Immature natural killer cell (primary cell): Measurements from ENCODE around the gene PLCE1. TPM values are rescaled to one million over a fixed set of nuclear protein-coding genes. Genes with fewer than 3 reads are reported as not detected.
A peak's percentile ranks its signal among the peaks of the same experiment; 100 is the strongest.
"Not testable (repeated sequence)": the region's sequence is repeated elsewhere in the genome, so short reads cannot be mapped to it uniquely, and the experiment has no call there.

Experiments
- DNase-seq, 3 donors: peaks; one replicate each; pipeline ENCODE4 v3.0.0; 2022; ENCODE audit warnings: mixed read lengths in 1 of 3
- H3K27ac Mint-ChIP-seq, 6 donors: one replicate each; pipeline ENCODE4 v1.8.0; 2020; ENCODE audit warnings: mixed read lengths in 6 of 6, mild to moderate bottlenecking in 5 of 6, inconsistent platforms in 4 of 6, moderate library complexity in 3 of 6
- H3K27me3 Mint-ChIP-seq, 3 donors: one replicate each; pipeline ENCODE4 v1.8.0; 2020 to 2021; ENCODE audit warnings: low read depth in 3 of 3, mild to moderate bottlenecking in 3 of 3, mixed read lengths in 3 of 3, moderate library complexity in 3 of 3, inconsistent platforms in 1 of 3
- H3K36me3 Mint-ChIP-seq, 3 donors: one replicate each; pipeline ENCODE4 v1.8.0; 2020; ENCODE audit warnings: mixed read lengths in 3 of 3, inconsistent platforms in 2 of 3, mild to moderate bottlenecking in 2 of 3
- H3K4me1 Mint-ChIP-seq, 2 donors: one replicate each; pipeline ENCODE4 v1.8.0; 2020; ENCODE audit warnings: inconsistent platforms in 2 of 2, mild to moderate bottlenecking in 2 of 2, mixed read lengths in 2 of 2, moderate library complexity in 1 of 2
- H3K4me3 Mint-ChIP-seq, 5 donors: one replicate each; pipeline ENCODE4 v1.8.0; 2020; ENCODE audit warnings: mild to moderate bottlenecking in 5 of 5, mixed read lengths in 5 of 5, inconsistent platforms in 3 of 5, moderate library complexity in 3 of 5
- H3K9me3 Mint-ChIP-seq, 6 donors: one replicate each; pipeline ENCODE4 v1.8.0; 2020; ENCODE audit warnings: mild to moderate bottlenecking in 6 of 6, mixed read lengths in 6 of 6, inconsistent platforms in 4 of 6, moderate library complexity in 3 of 6
- polyA plus RNA-seq, 3 donors: library from polyadenylated mRNA; unstranded; fragments of 300-500 nt; fragmentation: Illumina TruSeq; gene quantifications; one replicate each; pipeline ENCODE4 v1.2.3, GENCODE V29; 2021

Gene PLCE1
- polyA plus RNA-seq = under 1 TPM in 2 of 3 donors, not detected in 1; 0.03 to 0.08 TPM

- Mint-ChIP-seq H3K36me3 (peaks cover 0 to 5% (median 5%) of the 10 kb centered on the region in 3 donors), H3K27ac (peak within 1 kb of the TSS in 1 of 6 donors; percentile 5), H3K4me3 (peak within 1 kb of the TSS in 3 of 5 donors; percentile 1 to 56 (median 21)), H3K9me3 (peaks cover 0 to 17% (median 3%) of the 10 kb centered on the region in 6 donors), H3K4me1 (peaks cover 0 to 6% of the 10 kb centered on the region in 2 donors), H3K27me3 (peaks cover 9 to 25% (median 22%) of the 10 kb centered on the region in 3 donors)
- no peak for DNase-seq
Measured at GRCh38 chr10:93993782-93994437, at the start of gene PLCE1. Gene PLCE1 (plus strand): TSS chr10:93993931. CDS start chr10:94031047, 37,116 bp downstream.

DNA sequence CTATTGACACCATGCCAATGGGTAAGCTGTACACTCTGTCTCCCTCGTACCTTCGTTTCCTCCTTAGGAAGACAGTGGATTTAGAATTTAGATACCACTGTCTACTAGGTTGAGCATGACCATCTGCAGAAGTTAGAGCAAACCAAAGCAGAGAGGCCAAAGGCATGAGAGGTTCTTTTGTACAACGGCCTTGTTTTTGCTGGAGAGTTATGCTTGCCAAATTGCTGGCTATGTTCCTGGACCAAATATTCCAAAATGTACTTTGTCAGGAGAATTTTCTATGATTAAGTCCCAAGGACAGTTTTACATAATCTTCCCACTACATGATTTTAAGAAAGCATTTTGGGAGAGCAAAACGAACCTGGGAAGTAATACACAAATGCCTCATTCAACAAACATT is 47.9 kb upstream of the PLCE1 start:
- Mint-ChIP-seq H3K27me3 (peaks cover 1 to 3% (median 2%) of the 10 kb centered on the region in 3 donors), H3K4me3 (no peak overlapping the region), H3K9me3 (peaks cover 0 to 2% (median 0%) of the 10 kb centered on the region in 6 donors), H3K27ac (no peak overlapping the region), H3K36me3 (no peaks in the 10 kb centered on the region), H3K4me1 (no peaks in the 10 kb centered on the region)
- DNase-seq = no peak

- no peaks in the 10 kb centered on the region for H3K4me1 Mint-ChIP-seq
- no peak overlapping the region for H3K27ac Mint-ChIP-seq
- DNase-seq = no peak
- H3K27me3 Mint-ChIP-seq = peaks cover 0 to 3% (median 1%) of the 10 kb centered on the region in 3 donors
- H3K9me3 Mint-ChIP-seq = peaks cover 0 to 2% (median 0%) of the 10 kb centered on the region in 6 donors
- H3K4me3 Mint-ChIP-seq = no peak overlapping the region
- H3K36me3 Mint-ChIP-seq = no peaks in the 10 kb centered on the region
Measured at GRCh38 chr10:93947055-93947454, 46.7 kb upstream of the PLCE1 start.

DNA sequence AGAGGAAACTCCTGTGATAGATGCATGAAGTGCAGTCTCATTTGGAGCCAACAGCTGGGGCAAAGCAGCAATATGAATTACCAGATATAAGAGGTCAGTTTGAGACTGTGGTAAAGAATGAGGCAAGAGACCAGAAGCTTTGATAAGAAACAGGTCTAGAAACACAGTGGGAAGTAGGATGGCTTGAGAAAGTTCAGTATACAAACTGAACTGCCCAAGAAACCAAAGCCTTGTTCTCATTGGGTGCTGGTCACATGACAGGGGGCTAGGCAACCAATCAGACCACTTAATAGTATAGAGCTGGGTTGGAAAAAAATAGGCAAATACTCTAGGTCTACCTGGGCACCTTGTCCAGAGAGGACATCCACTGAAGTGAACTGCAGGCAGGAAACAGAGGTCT is 46.2 kb upstream of the PLCE1 start:
- H3K27ac Mint-ChIP-seq = no peak overlapping the region
- no peak overlapping the region for H3K4me3 Mint-ChIP-seq
- no peak for DNase-seq
- peaks cover 0 to 2% (median 0%) of the 10 kb centered on the region in 6 donors for H3K9me3 Mint-ChIP-seq
- no peaks in the 10 kb centered on the region for H3K36me3 Mint-ChIP-seq
- H3K27me3 Mint-ChIP-seq = peaks cover 0 to 3% (median 1%) of the 10 kb centered on the region in 3 donors
- no peaks in the 10 kb centered on the region for H3K4me1 Mint-ChIP-seq

GRCh38 chr10:93951905-93952304 is 41.8 kb upstream of the PLCE1 start:
- Mint-ChIP-seq H3K9me3 (no peaks in the 10 kb centered on the region), H3K4me3 (no peak overlapping the region), H3K36me3 (no peaks in the 10 kb centered on the region), H3K27ac (no peak overlapping the region), H3K4me1 (no peaks in the 10 kb centered on the region), H3K27me3 (peaks cover 1 to 3% (median 2%) of the 10 kb centered on the region in 3 donors)
- no peak for DNase-seq

DNA sequence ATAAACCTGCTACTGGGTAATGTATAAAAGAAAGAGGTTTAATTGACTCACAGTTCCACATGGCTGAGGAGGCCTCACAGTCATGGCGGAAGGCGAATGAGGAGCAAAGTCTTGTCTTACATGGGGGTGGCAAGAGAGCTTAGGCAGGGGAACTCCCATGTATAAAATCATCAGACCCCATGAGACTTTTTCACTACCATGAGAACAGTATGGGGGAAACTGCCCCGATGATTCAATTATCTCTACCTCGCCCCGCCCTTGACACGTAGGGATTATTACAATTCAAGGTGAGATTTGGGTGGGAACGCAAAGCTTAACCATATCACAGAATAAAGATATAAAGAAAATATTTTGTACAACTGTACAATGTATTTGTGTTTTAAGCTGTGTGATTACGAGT is 39.4 kb upstream of the PLCE1 start:
- Mint-ChIP-seq H3K36me3 (no peaks in the 10 kb centered on the region), H3K4me3 (no peak overlapping the region), H3K27me3 (peaks cover 0 to 2% (median 2%) of the 10 kb centered on the region in 3 donors), H3K4me1 (no peaks in the 10 kb centered on the region), H3K9me3 (no peaks in the 10 kb centered on the region), H3K27ac (no peak overlapping the region)
- no peak for DNase-seq

- no peaks in the 10 kb centered on the region for H3K36me3 Mint-ChIP-seq
- H3K4me3 Mint-ChIP-seq = no peak overlapping the region
- H3K27ac Mint-ChIP-seq = no peak overlapping the region
- no peak for DNase-seq
- no peaks in the 10 kb centered on the region for H3K4me1 Mint-ChIP-seq
- H3K27me3 Mint-ChIP-seq = peaks cover 0 to 2% (median 2%) of the 10 kb centered on the region in 3 donors
- no peaks in the 10 kb centered on the region for H3K9me3 Mint-ChIP-seq
Measured at GRCh38 chr10:93954726-93955363, 38.9 kb upstream of the PLCE1 start.

GRCh38 chr10:93958834-93959233 is 34.9 kb upstream of the PLCE1 start:
- H3K4me1 Mint-ChIP-seq = no peaks in the 10 kb centered on the region
- H3K27me3 Mint-ChIP-seq = peaks cover 0 to 2% (median 2%) of the 10 kb centered on the region in 3 donors
- no peaks in the 10 kb centered on the region for H3K9me3 Mint-ChIP-seq
- no peak overlapping the region for H3K27ac Mint-ChIP-seq
- H3K4me3 Mint-ChIP-seq = no peak overlapping the region
- H3K36me3 Mint-ChIP-seq = no peaks in the 10 kb centered on the region
- no peak for DNase-seq

DNA sequence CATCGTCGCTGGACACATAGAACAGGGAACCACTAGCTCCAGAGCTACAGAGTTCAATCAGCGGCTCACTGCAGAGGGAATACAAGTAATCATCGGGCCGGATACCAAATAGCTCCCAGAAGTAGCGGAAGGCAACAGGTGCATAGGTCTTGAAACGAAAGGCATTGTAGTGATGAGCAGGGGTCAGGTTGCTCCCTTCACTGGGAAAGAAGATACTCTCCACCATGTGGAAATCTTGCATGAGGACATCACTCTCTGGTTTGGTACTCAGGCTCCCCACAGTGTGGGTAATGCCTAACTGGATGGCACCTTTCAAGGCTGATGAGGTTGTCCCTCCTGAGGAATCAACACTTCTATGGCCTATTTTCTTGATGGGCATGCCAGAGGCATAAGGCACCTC is 32.7 kb upstream of the PLCE1 start:
- H3K9me3 Mint-ChIP-seq, H3K36me3 Mint-ChIP-seq, H3K27me3 Mint-ChIP-seq, H3K4me3 Mint-ChIP-seq, H3K4me1 Mint-ChIP-seq, DNase-seq, H3K27ac Mint-ChIP-seq: not testable (repeated sequence)

GRCh38 chr10:93962973-93963372 is 30.8 kb upstream of the PLCE1 start:
- Mint-ChIP-seq H3K4me1 (no peaks in the 10 kb centered on the region), H3K36me3 (no peaks in the 10 kb centered on the region), H3K27me3 (peaks cover 0 to 2% (median 0%) of the 10 kb centered on the region in 3 donors), H3K27ac (no peak overlapping the region), H3K4me3 (no peak overlapping the region), H3K9me3 (no peaks in the 10 kb centered on the region)
- no peak for DNase-seq

DNA sequence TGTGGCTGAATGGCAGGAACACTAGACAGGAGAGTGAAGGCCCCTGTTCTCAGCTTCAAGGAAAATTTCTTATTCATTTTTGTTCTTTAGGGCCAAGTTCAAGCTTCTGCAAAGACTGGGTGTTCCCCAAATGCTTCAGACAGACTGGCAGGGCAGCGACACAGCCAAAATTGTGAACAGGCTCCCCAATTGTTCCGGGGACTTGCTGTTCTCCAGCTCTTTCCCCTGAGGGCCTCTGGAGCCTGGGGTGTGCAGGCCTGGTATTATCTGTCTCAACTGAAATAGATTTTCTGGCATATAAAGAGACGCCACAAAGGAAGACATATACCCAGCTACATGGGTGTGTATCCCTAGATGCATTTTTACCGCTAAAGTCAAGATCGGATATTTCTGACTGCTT is 30.3 kb upstream of the PLCE1 start:
- Mint-ChIP-seq H3K36me3 (no peaks in the 10 kb centered on the region), H3K4me3 (no peak overlapping the region), H3K4me1 (no peaks in the 10 kb centered on the region), H3K27me3 (peaks cover 0 to 2% (median 0%) of the 10 kb centered on the region in 3 donors), H3K9me3 (no peaks in the 10 kb centered on the region), H3K27ac (no peak overlapping the region)
- DNase-seq = no peak

- Mint-ChIP-seq H3K4me1 (no peaks in the 10 kb centered on the region), H3K9me3 (no peaks in the 10 kb centered on the region), H3K4me3 (no peak overlapping the region), H3K27me3 (no peaks in the 10 kb centered on the region), H3K36me3 (no peaks in the 10 kb centered on the region), H3K27ac (no peak overlapping the region)
- no peak for DNase-seq
Measured at GRCh38 chr10:93965911-93966310, 27.8 kb upstream of the PLCE1 start.

DNA sequence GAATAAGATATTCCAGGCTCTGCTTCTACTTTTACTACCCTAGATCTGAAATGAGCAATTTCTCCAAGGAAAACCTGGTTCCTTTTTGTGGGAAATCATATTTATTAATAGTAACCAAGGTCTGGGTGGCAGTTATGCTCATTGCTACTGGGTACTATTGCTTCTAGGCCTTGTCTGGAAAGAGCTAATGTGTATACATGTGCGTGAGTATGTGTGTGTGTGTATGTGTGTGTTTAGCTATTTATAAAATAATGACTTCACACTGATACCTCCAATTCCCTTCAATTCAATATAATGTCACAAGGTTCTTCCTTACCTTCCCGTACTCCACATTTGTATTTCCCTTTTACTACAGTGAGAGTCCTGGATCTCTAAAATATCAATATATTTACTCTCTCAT is 26.0 kb upstream of the PLCE1 start:
- Mint-ChIP-seq H3K36me3 (no peaks in the 10 kb centered on the region), H3K27ac (no peak overlapping the region), H3K9me3 (no peaks in the 10 kb centered on the region), H3K4me1 (no peaks in the 10 kb centered on the region), H3K27me3 (no peaks in the 10 kb centered on the region), H3K4me3 (no peak overlapping the region)
- DNase-seq = no peak

DNA sequence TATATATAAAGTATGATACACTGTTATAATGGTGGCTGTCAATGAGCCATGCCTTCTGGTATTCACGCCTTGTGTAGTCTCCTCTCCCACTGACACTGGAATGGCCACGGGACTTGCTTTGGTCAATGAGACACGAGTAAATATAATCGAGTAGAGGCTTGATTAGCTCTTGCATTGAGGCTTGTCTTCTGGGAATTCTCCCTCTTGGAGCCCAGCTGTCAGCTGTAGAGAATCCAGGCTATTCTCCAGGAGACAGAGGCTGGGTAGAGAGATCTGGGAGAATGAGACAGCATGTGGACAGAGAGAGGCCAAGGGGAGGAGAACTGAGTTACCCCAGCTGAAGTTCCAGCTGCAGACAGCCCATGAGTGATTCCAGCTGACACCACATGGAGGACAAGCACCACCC is 25.2 kb upstream of the PLCE1 start:
- no peaks in the 10 kb centered on the region for H3K36me3 Mint-ChIP-seq
- DNase-seq = no peak
- peaks cover 0 to 2% (median 0%) of the 10 kb centered on the region in 6 donors for H3K9me3 Mint-ChIP-seq
- H3K4me1 Mint-ChIP-seq = no peaks in the 10 kb centered on the region
- H3K27ac Mint-ChIP-seq = no peak overlapping the region
- H3K27me3 Mint-ChIP-seq = no peaks in the 10 kb centered on the region
- H3K4me3 Mint-ChIP-seq = no peak overlapping the region
